Measurements from ENCODE around the gene NISCH. TPM values are rescaled to one million over a fixed set of nuclear protein-coding genes. Genes with fewer than 3 reads are reported as not detected.

Gene NISCH
- total RNA-seq, 1 experiment from 2014 or later: 72.8 TPM

- Histone ChIP-seq H3K4me1 (ENCODE audit: control insufficient read depth in 1 of 2, insufficient read depth in 2 of 2, low read length in 2 of 2) (peaks cover 14 to 41% of the 10 kb centered on the region in 2 experiments; a peak in 3 of 4 replicates), H4K20me1 (ENCODE audit: insufficient read depth) (no peaks in the 10 kb centered on the region), H3K4me2 (ENCODE audit: low read length) (peak overlapping the region; percentile 56), H3K36me3 (ENCODE audit: control insufficient read depth in 1 of 2, insufficient read depth in 2 of 2, low read length in 2 of 2) (peaks cover 0 to 7% of the 10 kb centered on the region in 2 experiments; a peak in 1 of 4 replicates), H3K9ac (ENCODE audit: low read length) (0 out of 2 replicates have a peak overlapping the region, but pooled peaks have one; percentile 1), H3K79me2 (ENCODE audit: insufficient read depth, low read length) (peaks cover 66% of the 10 kb centered on the region), H3K27me3 (ENCODE audit: insufficient read depth, low read length) (no peaks in the 10 kb centered on the region), H2AFZ (ENCODE audit: low read depth, low read length, poor library complexity, severe bottlenecking) (no peak overlapping the region), H3K4me3 (replicated peaks in 1 of 2; ENCODE audit: low read depth in 1 of 2, low read length in 2 of 2) (no peak overlapping the region), H3K27ac (ENCODE audit: low read depth, low read length) (peak overlapping the region; percentile 28), H3K9me3 (ENCODE audit: control insufficient read depth in 1 of 2, insufficient read depth in 1 of 2, low read depth in 1 of 2, low read length in 2 of 2) (no peaks in the 10 kb centered on the region), H3K9me2 (ENCODE audit: insufficient read depth) (no peaks in the 10 kb centered on the region)
- ChIA-PET POLR2A (interaction anchor here (0.6 to 1.2 kb wide), 17 partner anchors 9 to 479 kb away, joined by 3 to 13 read pairs (median 4); partner anchors contain the start of gene TNNC1), RAD21 (ENCODE audit: low non-redundant PET in 1 of 2, low total read pairs in 2 of 2, uncharacterized antibody in 2 of 2, unreplicated experiment in 2 of 2) (no interaction called here), CTCF (interaction anchor here (0.8 kb wide), 1 partner anchor 143 kb away, joined by 3 read pairs; no protein-coding TSS in a partner anchor)
- BruUV-seq (replicated peaks): no TSS peak
- intact Hi-C loops (cut with micrococcal nuclease): loop anchor here (2.0 kb wide), 1 partner anchor 147 kb away; no protein-coding TSS in a partner anchor
- DNase-seq (ENCODE audit: low read depth, low spot score) (no peak), ATAC-seq (no peak)
- TF ChIP-seq SRF (IDR thresholded peaks at IDR 0.05; ENCODE audit: low read depth) (no peak), TCF7L2 (IDR thresholded peaks at IDR 0.05; ENCODE audit: borderline replicate concordance, extremely low read depth, insufficient read depth, insufficient read length) (no peak), CTCF (IDR thresholded peaks at IDR 0.05 in 2 of 3, conservative IDR thresholded peaks at IDR 0.05 in 1 of 3; ENCODE audit: borderline replicate concordance in 1 of 3, insufficient read depth in 1 of 3, low read depth in 2 of 3, low read length in 2 of 3) (no peak), RAD21 (IDR thresholded peaks at IDR 0.05; ENCODE audit: low read depth) (no peak), SIN3A (IDR thresholded peaks at IDR 0.05; ENCODE audit: low read depth) (no peak), YY1 (IDR thresholded peaks at IDR 0.05; ENCODE audit: extremely low read depth, insufficient replicate concordance, low read depth, low read length) (peak; percentile 17), SP1 (IDR thresholded peaks at IDR 0.05; ENCODE audit: low read depth) (no peak), EZH2 (IDR thresholded peaks at IDR 0.05) (no peak), CBX3 (IDR thresholded peaks at IDR 0.05; ENCODE audit: low read depth) (no peak)
These were observed 80.6 kb downstream of the NISCH start for GRCh38 chr3:52536112-52536368.

All from HCT116 (cell line).